Calu3 (cell line): ENCODE results near the gene TMEM254. TPM values are rescaled to one million over a fixed set of nuclear protein-coding genes. Genes with fewer than 3 reads are reported as not detected.

Experiments used
- BruUV-seq: library from RNA; stranded (reverse); fragments of 400-500 nt; replicated peaks from 2 replicates; lab custom pipeline; 2021; lab: Mats Ljungman, UMichigan
- CTCF ChIA-PET: fragments of 300-600 bp; sonication (Branson Sonifier 250); formaldehyde crosslinking; loops from one replicate; lab custom pipeline; 2022; ENCODE audit warnings: antibody characterized with exemption; lab: Charles Lee
- DNase-seq: peaks from one replicate; pipeline ENCODE4 v3.0.0; 2022
- H3K27ac Mint-ChIP-seq: one replicate; pipeline ENCODE4 v1.8.0; 2022; ENCODE audit warnings: mixed read lengths; ENCODE audit not compliant: unreplicated experiment
- H3K27me3 Mint-ChIP-seq: one replicate; pipeline ENCODE4 v1.8.0; 2022; ENCODE audit warnings: mixed read lengths; ENCODE audit not compliant: unreplicated experiment
- H3K36me3 Mint-ChIP-seq: one replicate; pipeline ENCODE4 v1.8.0; 2022; ENCODE audit warnings: mild to moderate bottlenecking, moderate library complexity, mixed read lengths; ENCODE audit not compliant: insufficient read depth, unreplicated experiment
- H3K4me1 Mint-ChIP-seq: one replicate; pipeline ENCODE4 v1.8.0; 2022; ENCODE audit warnings: mild to moderate bottlenecking, low read depth, mixed read lengths; ENCODE audit not compliant: unreplicated experiment
- H3K4me3 Mint-ChIP-seq: one replicate; pipeline ENCODE4 v1.8.0; 2022; ENCODE audit warnings: mild to moderate bottlenecking, low read depth, moderate library complexity, mixed read lengths; ENCODE audit not compliant: unreplicated experiment
- H3K9me3 Mint-ChIP-seq: one replicate; pipeline ENCODE4 v1.8.0; 2022; ENCODE audit warnings: low read depth, mixed read lengths; ENCODE audit not compliant: unreplicated experiment
- intact Hi-C: fragments of 100-400 bp; cut with micrococcal nuclease; formaldehyde crosslinking; loops from one replicate; pipeline ENCODE4 v1.10.0; 2022; ENCODE audit not compliant: unreplicated experiment
- total RNA-seq: library from RNA; stranded (reverse); gene quantifications from 2 replicates; pipeline ENCODE4 v1.2.3, GENCODE V29; 2022
- TF ChIP-seq, protein P1 (sequence below): fragments of 200-600 bp; IDR thresholded peaks from one replicate; pipeline ENCODE4 v1.8.0; 2022; ENCODE audit warnings: antibody characterized with exemption; ENCODE audit not compliant: unreplicated experiment

Gene TMEM254
- total RNA-seq, 1 experiment from 2014 or later: 26.5 TPM

DNA sequence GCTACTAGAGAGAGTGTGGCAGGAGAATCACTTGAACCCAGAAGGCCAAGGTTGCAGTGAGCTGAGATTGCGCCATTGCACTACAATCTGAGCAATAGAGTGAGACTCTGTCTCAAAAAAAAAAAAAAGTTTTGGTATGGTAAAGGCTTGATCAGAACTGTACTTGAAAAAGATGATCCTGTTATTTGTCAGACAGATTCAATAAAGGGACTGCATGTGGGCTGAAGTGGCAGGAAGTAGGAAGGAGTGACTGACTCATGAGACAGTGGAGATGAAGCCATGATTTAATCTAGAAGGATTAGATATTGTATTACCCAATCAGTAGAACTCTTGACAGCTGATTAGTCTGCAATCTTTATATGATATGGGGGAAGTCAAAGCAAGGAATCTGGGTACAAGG, 2.7 kb upstream of the TMEM254 start:
- intact Hi-C loops: no loop called here
- H3K4me1 Mint-ChIP-seq: peaks cover 12% of the 10 kb centered on the region
- no peaks in the 10 kb centered on the region for H3K9me3 Mint-ChIP-seq
- no TSS peak for BruUV-seq
- H3K27ac Mint-ChIP-seq: no peak overlapping the region
- H3K4me3 Mint-ChIP-seq: no peak overlapping the region
- CTCF ChIA-PET: no interaction called here
- TF ChIP-seq, protein P1, sequence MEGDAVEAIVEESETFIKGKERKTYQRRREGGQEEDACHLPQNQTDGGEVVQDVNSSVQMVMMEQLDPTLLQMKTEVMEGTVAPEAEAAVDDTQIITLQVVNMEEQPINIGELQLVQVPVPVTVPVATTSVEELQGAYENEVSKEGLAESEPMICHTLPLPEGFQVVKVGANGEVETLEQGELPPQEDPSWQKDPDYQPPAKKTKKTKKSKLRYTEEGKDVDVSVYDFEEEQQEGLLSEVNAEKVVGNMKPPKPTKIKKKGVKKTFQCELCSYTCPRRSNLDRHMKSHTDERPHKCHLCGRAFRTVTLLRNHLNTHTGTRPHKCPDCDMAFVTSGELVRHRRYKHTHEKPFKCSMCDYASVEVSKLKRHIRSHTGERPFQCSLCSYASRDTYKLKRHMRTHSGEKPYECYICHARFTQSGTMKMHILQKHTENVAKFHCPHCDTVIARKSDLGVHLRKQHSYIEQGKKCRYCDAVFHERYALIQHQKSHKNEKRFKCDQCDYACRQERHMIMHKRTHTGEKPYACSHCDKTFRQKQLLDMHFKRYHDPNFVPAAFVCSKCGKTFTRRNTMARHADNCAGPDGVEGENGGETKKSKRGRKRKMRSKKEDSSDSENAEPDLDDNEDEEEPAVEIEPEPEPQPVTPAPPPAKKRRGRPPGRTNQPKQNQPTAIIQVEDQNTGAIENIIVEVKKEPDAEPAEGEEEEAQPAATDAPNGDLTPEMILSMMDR: no peak
- peaks cover 20% of the 10 kb centered on the region for H3K36me3 Mint-ChIP-seq
- DNase-seq: no peak
- no peaks in the 10 kb centered on the region for H3K27me3 Mint-ChIP-seq

DNA sequence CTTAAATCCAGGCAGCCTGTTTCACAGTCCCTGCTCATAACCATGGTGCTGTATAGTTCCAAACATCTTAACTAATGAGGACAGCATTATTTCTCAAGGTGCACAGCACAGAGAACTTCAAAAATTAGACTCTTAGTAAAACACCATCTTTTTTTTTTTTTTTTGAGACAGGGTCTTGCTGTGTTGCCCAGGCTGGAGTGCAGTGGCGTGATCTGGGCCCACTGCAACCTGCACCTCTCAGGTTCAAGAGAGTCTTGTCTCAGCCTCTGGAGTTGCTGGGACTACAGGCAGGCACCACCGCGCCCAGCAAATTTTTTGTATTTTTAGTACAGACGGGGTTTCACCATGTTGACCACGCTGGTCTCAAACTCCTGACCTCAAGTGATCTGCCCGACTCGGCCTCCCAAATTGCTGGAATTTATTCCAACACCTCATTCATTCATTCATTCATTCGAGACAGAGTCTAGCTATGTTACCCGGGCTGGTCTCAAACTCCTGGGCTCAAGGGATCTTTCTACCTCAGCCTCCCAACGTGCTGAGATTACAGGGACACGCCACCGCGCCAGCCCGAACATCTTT, 507 bp upstream of the TMEM254 start:
- CTCF ChIA-PET: interaction anchor here (0.5 to 1.6 kb wide), 3 partner anchors 10 to 52 kb away, joined by 3 to 5 read pairs (median 4); no protein-coding TSS in a partner anchor

DNA sequence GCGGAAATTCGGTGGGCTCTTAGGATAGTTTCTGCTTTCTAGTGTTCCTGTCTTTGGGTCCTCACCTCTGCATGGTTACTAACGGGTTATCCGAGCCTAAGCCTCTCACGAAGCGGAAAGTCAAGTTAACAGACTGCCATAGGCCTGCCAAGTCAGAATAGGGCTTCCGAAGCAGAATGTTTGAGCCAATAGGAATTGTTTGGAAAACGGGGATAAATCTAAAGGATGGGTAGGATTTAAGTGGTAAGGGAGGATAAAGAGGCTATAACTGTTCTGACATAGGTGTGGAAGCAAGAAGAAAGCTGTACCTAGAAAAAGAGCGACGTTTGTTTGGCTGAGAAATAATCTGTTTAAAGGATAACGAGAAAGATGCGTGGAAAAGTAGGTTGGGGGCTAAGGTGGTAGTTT, 851 bp downstream of the TMEM254 start:
- BruUV-seq: TSS peak; percentile 84
- Mint-ChIP-seq H3K27me3 (no peaks in the 10 kb centered on the region), H3K36me3 (peaks cover 20% of the 10 kb centered on the region), H3K4me3 (peak overlapping the region; percentile 78), H3K9me3 (no peaks in the 10 kb centered on the region), H3K27ac (peak overlapping the region; percentile 73), H3K4me1 (peaks cover 23% of the 10 kb centered on the region)
- no peak for DNase-seq
- TF ChIP-seq, protein P1: no peak
- CTCF ChIA-PET: interaction anchor here (0.6 to 1.6 kb wide), 4 partner anchors 10 to 330 kb away, joined by 3 to 4 read pairs (median 3); no protein-coding TSS in a partner anchor
- intact Hi-C loops: no loop called here

More for the DNA sequence above, 507 bp upstream of the TMEM254 start:
- Mint-ChIP-seq H3K27ac (peak overlapping the region; percentile 73), H3K9me3 (no peaks in the 10 kb centered on the region), H3K4me3 (peak overlapping the region; percentile 78), H3K36me3 (peaks cover 20% of the 10 kb centered on the region), H3K27me3 (no peaks in the 10 kb centered on the region), H3K4me1 (peaks cover 23% of the 10 kb centered on the region)
- intact Hi-C loops: no loop called here
- TF ChIP-seq, protein P1: no peak
- no peak for DNase-seq
- TSS peak; percentile 63 for BruUV-seq

DNA sequence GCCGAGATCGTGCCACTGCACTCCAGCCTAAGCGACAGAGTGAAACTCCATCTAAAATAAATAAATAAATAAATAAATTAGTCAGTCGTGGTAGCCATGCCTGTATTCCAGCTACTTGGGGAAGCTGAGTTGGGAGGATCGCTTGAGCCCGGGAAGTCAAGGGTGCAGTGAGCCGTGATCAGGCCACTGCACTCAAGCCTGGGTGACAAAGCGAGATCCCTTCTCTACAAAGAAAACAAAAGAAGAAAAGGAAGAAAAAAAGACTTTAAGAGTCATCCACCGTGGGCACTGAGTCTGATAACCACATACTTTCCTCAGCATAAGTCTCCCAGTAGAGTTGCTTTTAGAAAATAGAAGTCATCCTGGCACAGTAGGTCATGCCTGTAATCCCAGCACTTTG, 2.6 kb downstream of the TMEM254 start:
- Mint-ChIP-seq H3K9me3 (no peaks in the 10 kb centered on the region), H3K27me3 (no peaks in the 10 kb centered on the region), H3K36me3 (peaks cover 20% of the 10 kb centered on the region), H3K4me3 (no peak overlapping the region), H3K27ac (no peak overlapping the region), H3K4me1 (peaks cover 23% of the 10 kb centered on the region)
- BruUV-seq: no TSS peak
- CTCF ChIA-PET: no interaction called here
- TF ChIP-seq, protein P1: no peak
- no peak for DNase-seq
- intact Hi-C loops: no loop called here
